H9 (cell line): ENCODE results near the gene MAPK1IP1L. TPM values are rescaled to one million over a fixed set of nuclear protein-coding genes. Genes with fewer than 3 reads are reported as not detected.

Experiments
- DNase-seq: peaks from one replicate; pipeline ENCODE4 v3.0.0-alpha.2; 2017
- H2AFZ ChIP-seq: one replicate; pipeline ENCODE4 v1.6.1; 2013; ENCODE audit warnings: mild to moderate bottlenecking, low read length, control low read depth, moderate library complexity
- H2AK5ac ChIP-seq: 2 replicates; pipeline ENCODE4 v1.6.1; 2013; ENCODE audit warnings: low read length, control low read depth, mixed read lengths; ENCODE audit not compliant: insufficient read length
- H2BK120ac ChIP-seq: one replicate; pipeline ENCODE4 v1.6.1; 2013; ENCODE audit warnings: low read depth, mild to moderate bottlenecking, low read length, control low read depth, inconsistent platforms; ENCODE audit not compliant: poor library complexity, severe bottlenecking
- H2BK12ac ChIP-seq: 2 replicates; pipeline ENCODE4 v1.6.1; 2013; ENCODE audit warnings: low read length, control low read depth, mixed read lengths, low read depth; ENCODE audit not compliant: insufficient read length
- H2BK15ac ChIP-seq: 2 replicates; pipeline ENCODE4 v1.6.1; 2013; ENCODE audit warnings: low read depth, low read length, control low read depth
- H2BK20ac ChIP-seq: one replicate; pipeline ENCODE4 v1.6.1; 2013; ENCODE audit warnings: low read depth, mild to moderate bottlenecking, low read length, control low read depth, inconsistent platforms; ENCODE audit not compliant: poor library complexity, severe bottlenecking
- H2BK5ac ChIP-seq: 2 replicates; pipeline ENCODE4 v1.6.1; 2013; ENCODE audit warnings: low read length, control low read depth, mixed read lengths; ENCODE audit not compliant: insufficient read length
- H3K14ac ChIP-seq: 2 replicates; pipeline ENCODE4 v1.6.1; 2013; ENCODE audit warnings: low read length, control low read depth; ENCODE audit not compliant: insufficient read depth
- H3K18ac ChIP-seq: 2 replicates; pipeline ENCODE4 v1.6.1; 2013; ENCODE audit warnings: low read depth, mild to moderate bottlenecking, mixed read lengths, low read length, control low read depth; ENCODE audit not compliant: insufficient read length
- H3K23ac ChIP-seq: 2 replicates; pipeline ENCODE4 v1.6.1; 2013; ENCODE audit warnings: low read length, control low read depth, mixed read lengths, low read depth; ENCODE audit not compliant: insufficient read length
- H3K23me2 ChIP-seq: 2 replicates; pipeline ENCODE4 v1.6.1; 2013; ENCODE audit warnings: low read depth, mild to moderate bottlenecking, mixed read lengths, low read length, control low read depth; ENCODE audit not compliant: insufficient read length, poor library complexity, severe bottlenecking
- H3K27ac ChIP-seq: 2 replicates; pipeline ENCODE4 v1.5.1; 2013; ENCODE audit warnings: low read length, control low read depth, mixed read lengths, low read depth; ENCODE audit not compliant: insufficient read length
- H3K27me3 ChIP-seq: 2 replicates; pipeline ENCODE4 v1.6.1; 2013; ENCODE audit warnings: low read length, control low read depth, inconsistent platforms; ENCODE audit not compliant: insufficient read depth
- H3K4ac ChIP-seq: 2 replicates; pipeline ENCODE4 v1.6.1; 2013; ENCODE audit warnings: low read depth, mild to moderate bottlenecking, control low read depth, inconsistent platforms, low read length, moderate library complexity
- H3K4me1 ChIP-seq: 2 replicates; pipeline ENCODE4 v1.6.1; 2013; ENCODE audit warnings: low read length, control low read depth, inconsistent platforms; ENCODE audit not compliant: insufficient read depth
- H3K4me2 ChIP-seq: 2 replicates; pipeline ENCODE4 v1.6.1; 2013; ENCODE audit warnings: low read length, control low read depth, mixed read lengths; ENCODE audit not compliant: insufficient read length, insufficient read depth
- H3K56ac ChIP-seq: 2 replicates; pipeline ENCODE4 v1.6.1; 2013; ENCODE audit warnings: low read depth, mild to moderate bottlenecking, mixed read lengths, low read length, control low read depth; ENCODE audit not compliant: insufficient read length
- H3K79me1 ChIP-seq: 2 replicates; pipeline ENCODE4 v1.6.1; 2013; ENCODE audit warnings: low read depth, mild to moderate bottlenecking, moderate library complexity, low read length, control low read depth, inconsistent platforms; ENCODE audit not compliant: insufficient read depth, poor library complexity, severe bottlenecking
- H3K79me2 ChIP-seq: 2 replicates; pipeline ENCODE4 v1.6.1; 2013; ENCODE audit warnings: low read length, control low read depth, inconsistent platforms; ENCODE audit not compliant: insufficient read depth
- H3K9ac ChIP-seq: 2 replicates; pipeline ENCODE4 v1.6.1; 2013; ENCODE audit warnings: low read length, control low read depth, mixed read lengths; ENCODE audit not compliant: insufficient read length; ENCODE audit errors: extremely low read depth
- H3K9me3 ChIP-seq: one replicate; pipeline ENCODE4 v1.6.1; 2013; ENCODE audit warnings: low read depth, low read length, inconsistent platforms; ENCODE audit not compliant: control insufficient read depth
- H3T11ph ChIP-seq: one replicate; pipeline ENCODE4 v1.6.1; 2013; ENCODE audit warnings: mild to moderate bottlenecking, low read length, control low read depth, inconsistent platforms
- H4K20me1 ChIP-seq: one replicate; pipeline ENCODE4 v1.6.1; 2013; ENCODE audit not compliant: control insufficient read depth, insufficient read length, insufficient read depth
- H4K5ac ChIP-seq: 2 replicates; pipeline ENCODE4 v1.6.1; 2013; ENCODE audit warnings: low read depth, mild to moderate bottlenecking, mixed read lengths, low read length, control low read depth; ENCODE audit not compliant: insufficient read length
- H4K8ac ChIP-seq: replicated peaks from 2 replicates; pipeline ENCODE4 v1.6.1; 2013; ENCODE audit warnings: low read length, control low read depth, mixed read lengths, low read depth; ENCODE audit not compliant: insufficient read length
- H4K91ac ChIP-seq: 2 replicates; pipeline ENCODE4 v1.6.1; 2013; ENCODE audit warnings: low read depth, mild to moderate bottlenecking, moderate library complexity, mixed read lengths, low read length, control low read depth; ENCODE audit not compliant: insufficient read length
- H3K27ac Mint-ChIP-seq, 3 experiments: 2 replicates in 2 of 3; 3 replicates in 1 of 3; pipeline ENCODE4 v1.8.0; 2020 to 2021; ENCODE audit warnings: mixed read lengths in 3 of 3, mild to moderate bottlenecking in 1 of 3, moderate library complexity in 1 of 3
- H3K27me3 Mint-ChIP-seq: 2 replicates; pipeline ENCODE4 v1.8.0; 2021; ENCODE audit warnings: low read depth, mild to moderate bottlenecking, moderate library complexity, mixed read lengths
- H3K36me3 Mint-ChIP-seq, 3 experiments: 2 replicates in 2 of 3; 3 replicates in 1 of 3; pipeline ENCODE4 v1.8.0; 2020 to 2021; ENCODE audit warnings: low read depth in 3 of 3, mixed read lengths in 3 of 3; ENCODE audit not compliant: insufficient read depth in 1 of 3
- H3K4me1 Mint-ChIP-seq, 2 experiments: 2 replicates each; pipeline ENCODE4 v1.8.0; 2020; ENCODE audit warnings: mixed read lengths in 2 of 2
- H3K4me3 Mint-ChIP-seq, 2 experiments: 2 replicates in 1 of 2; 3 replicates in 1 of 2; pipeline ENCODE4 v1.8.0; 2020 to 2021; ENCODE audit warnings: mild to moderate bottlenecking in 2 of 2, mixed read lengths in 2 of 2, moderate library complexity in 1 of 2
- H3K9me3 Mint-ChIP-seq, 2 experiments: 2 replicates in 1 of 2; 3 replicates in 1 of 2; pipeline ENCODE4 v1.8.0; 2020; ENCODE audit warnings: mild to moderate bottlenecking in 2 of 2, mixed read lengths in 2 of 2, moderate library complexity in 1 of 2
- CTCF ChIP-seq: fragments of 200-600 bp; sonication (generic); conservative IDR thresholded peaks from 3 replicates; pipeline ENCODE4 v1.8.0; 2021; ENCODE audit warnings: antibody characterized with exemption, mild to moderate bottlenecking
- WGBS: extraction: QIAGEN DNeasy Blood & Tissue Kit; methylation state at CpG from one replicate; pipeline ENCODE4 v1.1.7; 2013; ENCODE audit warnings: missing lambda C conversion rate, low lambda C conversion rate, mixed read lengths; ENCODE audit not compliant: insufficient read length; ENCODE audit errors: extremely low coverage; 5-methylcytosine and 5-hydroxymethylcytosine counted together
- total RNA-seq: library from RNA; stranded (reverse); gene quantifications from 2 replicates; pipeline ENCODE4 v1.2.1, GENCODE V29; 2021

MAPK1IP1L gene
- total RNA-seq, 1 experiment from 2014 or later: 133 TPM

GRCh38 chr14:55116246-55117030 lies 65.0 kb downstream of the MAPK1IP1L start:
- Histone ChIP-seq H3K4me2 (no peak overlapping the region), H2BK20ac (no peak overlapping the region), H3K4ac (no peak overlapping the region), H3K27me3 (no peaks in the 10 kb centered on the region), H3K14ac (no peak overlapping the region; the same call in 1 of the 2 replicates), H3K56ac (no peak overlapping the region), H4K91ac (no peak overlapping the region), H3K79me2 (no peaks in the 10 kb centered on the region), H2BK12ac (no peak overlapping the region), H3K9me3 (no peaks in the 10 kb centered on the region), H2BK15ac (no peak overlapping the region), H2AFZ (no peak overlapping the region), H3T11ph (no peak overlapping the region), H3K23ac (no peak overlapping the region), H2BK120ac (no peak overlapping the region), H3K23me2 (no peaks in the 10 kb centered on the region), H3K27ac (no peak overlapping the region), H3K18ac (no peak overlapping the region), H4K8ac (no peak overlapping the region), H4K20me1 (no peaks in the 10 kb centered on the region), H3K9ac (no peak overlapping the region), H2BK5ac (no peak overlapping the region), H3K4me1 (no peaks in the 10 kb centered on the region), H4K5ac (no peak overlapping the region), H2AK5ac (no peak overlapping the region), H3K79me1 (no peaks in the 10 kb centered on the region)
- no peak overlapping the region for H3K27ac Mint-ChIP-seq
- H3K36me3 Mint-ChIP-seq: no peaks in the 10 kb centered on the region
- no peak overlapping the region for H3K4me3 Mint-ChIP-seq
- H3K9me3 Mint-ChIP-seq: no peaks in the 10 kb centered on the region
- no peak for DNase-seq
- no CpG with 5 or more reads among the region's 11 CpGs for WGBS
- peaks cover 28% of the 10 kb centered on the region for H3K27me3 Mint-ChIP-seq
- TF ChIP-seq CTCF: no peak
- H3K4me1 Mint-ChIP-seq: peaks cover 14 to 17% of the 10 kb centered on the region in 2 experiments
